GM12892 (cell line): ENCODE results near the gene ATAD3B.
"Not testable (repeated sequence)": the region's sequence is repeated elsewhere in the genome, so short reads cannot be mapped to it uniquely, and the experiment has no call there.

Source experiments
- DNase-seq: peaks from one replicate; pipeline ENCODE4 v3.0.0; 2011; ENCODE audit not compliant: insufficient read length
- FAIRE-seq: peaks from 2 replicates; lab custom pipeline; 2011; peaks lifted over from hg19 to GRCh38; lab: Jason Lieb, UNC
- POLR2A ChIP-seq: IDR thresholded peaks from 2 replicates; pipeline ENCODE4 v1.6.1; 2011; ENCODE audit warnings: low read depth, low read length, control low read depth
- POLR2AphosphoS5 ChIP-seq: IDR thresholded peaks from 2 replicates; pipeline ENCODE4 v1.6.1; 2011; ENCODE audit warnings: low read depth, low read length, control low read depth
- TAF1 ChIP-seq: IDR thresholded peaks from 2 replicates; pipeline ENCODE4 v1.6.1; 2011; ENCODE audit warnings: low read depth, mild to moderate bottlenecking, control low read depth, low read length, borderline replicate concordance

ATAD3B gene

GRCh38 chr1:1507305-1507704 lies 35.7 kb downstream of the ATAD3B start:
- no peak for DNase-seq
- TF ChIP-seq POLR2A (no peak), TAF1 (no peak)
- no peak for FAIRE-seq

GRCh38 chr1:1508775-1509464 lies 37.4 kb downstream of the ATAD3B start:
- DNase-seq, FAIRE-seq: not testable (repeated sequence)

DNA sequence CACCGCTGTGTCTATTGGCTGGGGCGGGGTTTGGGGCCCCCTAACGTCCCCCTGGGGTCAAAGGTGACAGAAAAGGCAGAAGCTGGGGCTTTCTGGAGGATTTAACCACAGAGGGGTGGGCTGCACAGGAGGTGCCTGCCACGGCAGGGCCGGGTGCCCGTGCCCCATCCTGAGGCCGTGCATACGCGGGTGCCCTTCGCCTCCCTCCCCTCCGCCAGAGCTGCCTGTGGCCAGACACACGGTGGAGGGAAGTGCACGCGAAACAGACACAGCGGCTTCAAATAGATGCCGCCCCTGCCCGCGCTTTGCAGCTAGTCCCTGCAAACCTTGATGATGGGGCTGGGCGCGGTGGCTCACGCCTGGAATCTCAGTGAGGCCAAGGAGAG lies 37.9 kb downstream of the ATAD3B start:
- FAIRE-seq, DNase-seq: not testable (repeated sequence)

DNA sequence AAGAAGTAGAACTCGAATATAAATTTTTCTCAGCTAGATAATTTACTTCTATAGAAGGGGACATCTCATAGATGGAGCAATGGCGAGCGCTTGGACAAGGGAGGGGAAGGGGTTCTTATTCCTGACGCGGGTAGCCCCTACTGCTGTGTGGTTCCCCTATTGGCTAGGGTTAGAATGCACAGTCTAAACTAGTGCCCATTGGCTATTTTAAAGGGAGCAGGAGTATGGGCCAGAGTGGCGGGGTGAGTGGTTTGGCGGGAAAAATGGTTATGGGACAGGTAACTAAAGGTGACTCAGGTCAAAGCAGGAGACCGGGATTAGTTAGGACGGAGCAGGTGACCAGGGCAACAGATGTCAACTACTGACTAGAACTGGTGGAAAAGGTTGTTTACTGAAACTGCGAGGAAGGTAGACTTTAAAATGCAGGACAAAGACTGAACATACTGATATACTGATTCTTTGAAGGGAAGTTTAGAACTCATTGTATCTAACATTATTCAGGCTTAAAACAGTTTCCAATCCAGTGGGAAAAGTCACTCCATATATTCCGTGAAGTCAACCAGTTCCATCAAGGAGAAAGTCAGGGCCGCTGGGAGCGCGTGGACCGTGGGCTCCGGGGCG lies 39.5 kb downstream of the ATAD3B start:
- DNase-seq (no peak), FAIRE-seq (peak; percentile 50)
- TF ChIP-seq TAF1 (no peak), POLR2A (no peak), POLR2AphosphoS5 (no peak)

- FAIRE-seq (peak; percentile 98), DNase-seq (peak; percentile 97)
- TF ChIP-seq POLR2AphosphoS5: peak; percentile 55; the same call in 1 of the 2 replicates
- peak; percentile 65; the same call in 1 of the 2 replicates for TF ChIP-seq POLR2A
- no peak for TF ChIP-seq TAF1
These were observed 40.1 kb downstream of the ATAD3B start, which contains the start of gene ATAD3A for GRCh38 chr1:1511533-1512285. ATAD3A (plus strand) TSS chr1:1512162; CDS start chr1:1512269, 107 bp downstream.

DNA sequence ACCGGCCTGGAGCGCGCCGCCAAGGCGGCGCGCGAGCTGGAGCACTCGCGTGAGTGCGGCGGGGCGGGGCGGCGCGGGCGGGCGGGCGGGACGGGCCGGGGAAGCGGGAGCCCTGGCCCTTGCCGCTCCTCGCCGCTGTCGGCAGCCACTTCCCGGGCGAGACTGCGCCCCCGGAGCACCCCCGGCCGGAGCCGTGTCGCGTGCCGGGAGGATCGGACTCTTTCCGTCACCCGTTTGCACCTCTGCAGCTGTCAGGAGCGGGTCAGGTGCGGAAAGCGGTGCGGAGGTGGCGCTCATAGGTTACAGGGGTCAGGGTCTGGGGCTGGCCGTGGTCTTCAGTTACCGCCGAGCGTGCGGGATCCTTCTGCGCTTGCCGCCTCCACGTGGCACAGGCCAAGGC lies 40.9 kb downstream of the ATAD3B start:
- not testable (repeated sequence) for DNase-seq, FAIRE-seq

DNA sequence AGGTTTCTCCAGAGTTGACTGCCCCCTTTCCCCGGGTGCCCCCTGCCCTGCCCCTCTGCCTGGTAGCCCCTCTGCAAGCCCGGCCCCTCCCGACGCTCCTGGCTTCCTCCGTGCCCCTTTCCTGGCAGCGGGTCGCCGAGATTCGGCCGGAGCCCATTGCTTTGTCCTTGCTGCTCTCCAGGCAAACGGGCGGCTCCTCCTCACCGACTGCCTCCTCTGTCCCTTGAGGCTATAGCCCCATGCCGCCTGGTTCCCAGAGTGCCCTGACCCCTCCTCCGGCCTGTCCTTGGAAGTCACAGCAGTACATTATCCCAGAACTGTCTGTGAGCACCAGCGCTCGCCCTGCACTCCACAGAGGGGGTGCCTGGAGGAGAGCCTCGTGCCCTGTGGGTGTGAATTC lies 42.1 kb downstream of the ATAD3B start:
- not testable (repeated sequence) for FAIRE-seq

GRCh38 chr1:1514376-1514775 lies 42.8 kb downstream of the ATAD3B start:
- not testable (repeated sequence) for FAIRE-seq, DNase-seq

More for the DNA sequence above, 42.1 kb downstream of the ATAD3B start:
- not testable (repeated sequence) for DNase-seq

GRCh38 chr1:1516923-1517322 lies 45.4 kb downstream of the ATAD3B start:
- FAIRE-seq, DNase-seq: not testable (repeated sequence)

DNA sequence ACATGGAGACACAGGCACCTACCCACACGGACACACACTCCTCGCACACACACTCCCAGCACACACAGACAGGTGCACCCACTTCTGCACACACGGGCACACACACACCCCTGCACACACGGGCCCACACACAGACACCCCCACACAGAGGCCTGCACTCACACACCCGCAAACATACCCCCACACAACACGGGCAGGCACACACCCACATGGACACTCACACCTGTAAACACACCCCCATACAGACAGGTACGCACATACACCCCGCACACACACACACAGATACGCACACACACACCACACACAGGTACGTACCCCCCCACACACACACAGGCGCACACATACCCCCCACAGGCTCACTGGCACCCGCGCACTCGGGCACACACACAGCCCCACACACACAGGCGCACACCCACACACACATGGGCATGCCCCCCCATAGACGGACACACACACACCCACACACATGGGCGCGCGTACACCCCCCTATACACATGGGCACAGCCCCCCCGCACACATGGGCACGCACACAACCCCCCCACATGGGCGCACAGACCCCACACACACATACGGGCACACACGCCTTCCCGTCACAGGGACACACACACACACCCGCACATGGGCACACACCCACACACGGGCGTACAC lies 46.5 kb downstream of the ATAD3B start:
- FAIRE-seq: no peak
- no peak for TF ChIP-seq POLR2AphosphoS5
- no peak for TF ChIP-seq TAF1
- no peak for TF ChIP-seq POLR2A
- no peak for DNase-seq

DNA sequence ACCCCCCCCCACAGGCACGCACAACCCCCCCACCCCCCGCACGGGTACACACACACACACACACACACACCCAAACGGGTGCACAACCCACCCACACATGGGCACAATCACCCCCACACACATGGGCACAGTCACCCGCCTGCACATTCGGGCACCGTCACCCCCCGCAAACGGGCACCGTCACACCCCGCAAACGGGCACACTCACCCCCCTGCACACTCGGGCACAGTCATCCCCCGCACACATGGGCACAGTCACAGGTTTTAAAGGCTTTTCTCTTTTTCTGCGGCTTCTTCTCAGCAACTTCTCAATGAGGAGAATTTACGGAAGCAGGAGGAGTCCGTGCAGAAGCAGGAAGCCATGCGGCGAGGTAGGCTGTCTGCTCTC lies 47.0 kb downstream of the ATAD3B start:
- not testable (repeated sequence) for DNase-seq, FAIRE-seq

DNA sequence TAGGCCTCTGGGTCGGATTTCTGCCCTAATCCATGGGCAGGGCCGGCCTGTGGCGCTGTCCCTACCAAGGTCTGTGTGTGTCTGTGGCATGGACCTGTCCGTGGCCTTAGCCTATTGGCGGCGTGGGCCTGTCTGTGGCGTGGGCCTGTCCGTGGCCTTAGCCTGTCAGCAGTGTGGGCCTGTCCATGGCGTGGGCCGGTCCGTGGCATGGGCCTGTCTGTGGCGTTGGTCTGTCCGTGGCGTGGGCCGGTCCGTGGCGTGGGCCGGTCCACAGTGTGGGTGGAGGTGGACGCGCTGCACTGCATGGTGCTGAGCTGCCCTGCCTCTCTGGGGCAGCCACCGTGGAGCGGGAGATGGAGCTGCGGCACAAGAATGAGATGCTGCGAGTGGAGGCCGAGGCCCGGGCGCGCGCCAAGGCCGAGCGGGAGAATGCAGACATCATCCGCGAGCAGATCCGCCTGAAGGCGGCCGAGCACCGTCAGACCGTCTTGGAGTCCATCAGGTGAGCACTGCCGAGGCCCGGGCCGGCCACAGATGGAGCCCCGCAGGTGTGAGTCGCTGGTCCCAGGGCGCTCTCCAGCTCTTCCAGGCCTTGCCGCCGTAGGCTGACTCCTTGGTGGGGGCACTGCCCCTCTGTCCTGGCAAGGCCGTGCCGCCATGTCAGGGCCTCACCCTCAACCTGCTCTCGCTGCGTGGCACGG lies 48.4 kb downstream of the ATAD3B start:
- not testable (repeated sequence) for FAIRE-seq, DNase-seq
